ENCODE data around the gene MIER3.

DNA sequence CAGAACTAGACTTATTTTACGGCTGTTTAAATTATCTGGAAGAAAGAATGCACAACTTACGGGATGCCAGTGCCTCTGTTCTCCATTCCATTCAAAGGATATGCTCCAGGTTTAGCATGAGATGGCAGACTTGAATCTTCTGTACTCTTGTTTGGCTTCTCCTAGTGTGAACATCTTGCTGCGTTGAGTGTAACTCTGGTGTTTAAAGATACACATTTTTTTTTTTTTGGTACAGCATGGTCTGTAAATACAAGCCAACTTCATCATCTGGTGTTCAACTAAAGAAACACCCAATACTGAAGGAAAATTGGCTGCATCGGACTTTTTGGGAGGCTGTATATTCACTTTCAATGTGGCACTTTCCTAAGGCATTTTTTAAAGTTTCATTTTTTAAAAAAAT, 7.4 kb upstream of the MIER3 start:
- TF ChIP-seq, protein P1, sequence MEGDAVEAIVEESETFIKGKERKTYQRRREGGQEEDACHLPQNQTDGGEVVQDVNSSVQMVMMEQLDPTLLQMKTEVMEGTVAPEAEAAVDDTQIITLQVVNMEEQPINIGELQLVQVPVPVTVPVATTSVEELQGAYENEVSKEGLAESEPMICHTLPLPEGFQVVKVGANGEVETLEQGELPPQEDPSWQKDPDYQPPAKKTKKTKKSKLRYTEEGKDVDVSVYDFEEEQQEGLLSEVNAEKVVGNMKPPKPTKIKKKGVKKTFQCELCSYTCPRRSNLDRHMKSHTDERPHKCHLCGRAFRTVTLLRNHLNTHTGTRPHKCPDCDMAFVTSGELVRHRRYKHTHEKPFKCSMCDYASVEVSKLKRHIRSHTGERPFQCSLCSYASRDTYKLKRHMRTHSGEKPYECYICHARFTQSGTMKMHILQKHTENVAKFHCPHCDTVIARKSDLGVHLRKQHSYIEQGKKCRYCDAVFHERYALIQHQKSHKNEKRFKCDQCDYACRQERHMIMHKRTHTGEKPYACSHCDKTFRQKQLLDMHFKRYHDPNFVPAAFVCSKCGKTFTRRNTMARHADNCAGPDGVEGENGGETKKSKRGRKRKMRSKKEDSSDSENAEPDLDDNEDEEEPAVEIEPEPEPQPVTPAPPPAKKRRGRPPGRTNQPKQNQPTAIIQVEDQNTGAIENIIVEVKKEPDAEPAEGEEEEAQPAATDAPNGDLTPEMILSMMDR (IDR thresholded peaks at IDR 0.05 in 4 of 5, conservative IDR thresholded peaks at IDR 0.05 in 1 of 5) = no peak
- no peak for TF ChIP-seq POLR2A (IDR thresholded peaks at IDR 0.05)
